Inferior parietal cortex (tissue), 1 donor: ENCODE measurements around the gene YIF1B.

Source experiments
- DNase-seq: peaks from one replicate; pipeline ENCODE4 v3.0.0-alpha.2; 2016; ENCODE audit errors: extremely low spot score

YIF1B gene

GRCh38 chr19:38304352-38304865, 11.3 kb downstream of the YIF1B start:
- DNase-seq = no peak

- DNase-seq = no peak
Observed at GRCh38 chr19:38303517-38304351, 12.0 kb downstream of the YIF1B start, which contains the start of gene C19orf33. Gene C19orf33, plus strand, starts transcription at chr19:38304251. Its CDS starts 11 bp downstream, at chr19:38304262.

GRCh38 chr19:38298821-38299680, 16.7 kb downstream of the YIF1B start:
- no peak for DNase-seq

- no peak for DNase-seq
Observed at GRCh38 chr19:38294090-38294489, 21.7 kb downstream of the YIF1B start.

- DNase-seq = no peak
Observed at GRCh38 chr19:38293281-38293680, 22.5 kb downstream of the YIF1B start.

- DNase-seq = no peak
Observed at GRCh38 chr19:38291855-38292254, 23.9 kb downstream of the YIF1B start.

GRCh38 chr19:38290631-38291147, 25.1 kb downstream of the YIF1B start:
- no peak for DNase-seq

GRCh38 chr19:38289955-38290354, 25.8 kb downstream of the YIF1B start:
- no peak for DNase-seq

- no peak for DNase-seq
Observed at GRCh38 chr19:38288123-38288855, 27.5 kb downstream of the YIF1B start.

GRCh38 chr19:38287604-38288003, 28.1 kb downstream of the YIF1B start:
- DNase-seq = no peak

GRCh38 chr19:38285567-38285966, 30.2 kb downstream of the YIF1B start:
- DNase-seq = no peak

- no peak for DNase-seq
Observed at GRCh38 chr19:38284422-38284821, 31.3 kb downstream of the YIF1B start.

GRCh38 chr19:38283271-38283670, 32.5 kb downstream of the YIF1B start:
- DNase-seq = no peak

- DNase-seq = no peak
Observed at GRCh38 chr19:38281811-38282566, 33.8 kb downstream of the YIF1B start.

GRCh38 chr19:38280030-38280921, 35.5 kb downstream of the YIF1B start:
- no peak for DNase-seq

GRCh38 chr19:38278751-38279150, 37.0 kb downstream of the YIF1B start:
- no peak for DNase-seq

- DNase-seq = no peak
Observed at GRCh38 chr19:38277969-38278680, 37.6 kb downstream of the YIF1B start.

GRCh38 chr19:38277549-38277948, 38.2 kb downstream of the YIF1B start:
- no peak for DNase-seq

- no peak for DNase-seq
Observed at GRCh38 chr19:38276942-38277517, 38.7 kb downstream of the YIF1B start.
